HG03354 (cell line): ENCODE measurements around the gene OSBPL3.

ENCODE experiments used
- ATAC-seq: cut with Tn5 transposase; IDR thresholded peaks from one replicate; pipeline ENCODE4 v1.9.1; 2021; ENCODE audit warnings: mild to moderate bottlenecking; ENCODE audit not compliant: unreplicated experiment, poor library complexity, severe bottlenecking

The OSBPL3 gene

DNA sequence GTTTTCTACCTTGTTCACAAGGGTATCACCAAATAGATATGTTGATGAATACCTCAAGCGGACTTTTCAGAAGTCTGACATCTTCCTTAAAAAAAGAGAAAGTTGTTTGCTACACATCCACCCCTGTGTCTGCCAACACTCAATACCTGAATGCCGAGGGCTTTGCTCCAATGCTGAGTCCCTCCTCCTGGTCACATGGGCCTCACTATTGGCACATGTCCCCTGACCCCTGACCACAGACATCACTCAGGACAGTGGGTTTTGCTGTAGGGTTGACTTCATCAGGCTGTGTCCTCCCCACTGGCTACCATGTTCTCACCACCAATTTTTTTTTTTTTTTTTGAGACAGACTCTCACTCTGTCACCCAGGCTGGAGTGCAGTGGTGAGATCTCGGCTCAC is 76.4 kb downstream of the OSBPL3 start:
- ATAC-seq, result no peak

DNA sequence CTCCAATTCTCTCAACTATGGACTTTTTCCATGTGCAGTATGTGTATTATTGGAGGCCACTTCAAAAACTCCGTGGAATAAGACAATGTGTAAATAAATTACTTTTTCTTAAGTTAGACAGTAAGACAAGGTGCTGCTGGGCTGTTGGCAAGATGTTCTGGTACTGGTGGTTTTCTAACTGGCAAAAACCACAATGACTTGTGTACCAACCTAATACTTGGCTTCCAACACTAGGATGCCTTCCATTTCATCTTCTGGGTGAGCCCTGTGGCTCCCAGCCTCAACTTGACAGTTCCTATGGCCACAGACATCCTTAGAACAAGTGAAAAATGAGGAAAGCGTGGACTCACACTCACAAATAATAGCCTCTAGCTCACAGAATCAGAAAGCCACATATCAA is 77.0 kb downstream of the OSBPL3 start:
- no peak for ATAC-seq

DNA sequence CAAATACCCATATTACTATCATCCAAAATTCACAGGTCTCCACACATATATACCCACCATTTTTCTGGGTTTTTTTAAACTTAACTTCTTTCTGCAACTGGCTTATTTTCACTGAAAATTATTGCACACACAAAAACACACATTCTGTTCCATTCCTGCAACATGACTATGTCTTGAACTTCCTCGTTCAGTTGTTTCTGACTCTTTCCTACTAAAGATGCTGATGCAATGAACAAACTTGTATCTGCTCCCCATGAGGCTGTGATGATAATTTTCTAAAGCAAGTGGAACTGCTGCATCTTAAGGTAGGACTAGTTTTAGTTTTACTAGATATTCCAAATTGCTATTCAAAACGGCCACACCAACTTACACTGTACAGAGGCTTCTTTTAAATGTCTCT is 77.7 kb downstream of the OSBPL3 start:
- ATAC-seq, result no peak

DNA sequence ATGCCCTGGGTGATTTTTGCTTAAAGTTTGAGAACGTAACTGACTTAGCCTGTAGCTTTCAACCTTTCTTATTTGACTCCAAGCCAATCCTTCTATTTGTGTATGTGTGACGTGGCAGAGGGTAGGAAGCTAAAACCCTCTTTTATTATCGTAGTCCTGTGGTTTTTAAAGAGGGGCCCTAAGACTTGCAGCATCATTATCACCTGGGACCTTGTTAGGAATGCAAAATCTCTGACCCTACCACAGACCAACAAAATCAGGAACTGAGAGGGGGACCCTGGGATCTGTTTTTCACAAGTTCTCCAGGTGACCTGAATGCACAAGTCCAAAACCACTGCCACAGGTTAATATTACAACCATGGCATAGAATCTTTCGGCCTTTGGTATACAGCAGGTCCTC is 80.1 kb downstream of the OSBPL3 start:
- ATAC-seq, result peak; percentile 57

DNA sequence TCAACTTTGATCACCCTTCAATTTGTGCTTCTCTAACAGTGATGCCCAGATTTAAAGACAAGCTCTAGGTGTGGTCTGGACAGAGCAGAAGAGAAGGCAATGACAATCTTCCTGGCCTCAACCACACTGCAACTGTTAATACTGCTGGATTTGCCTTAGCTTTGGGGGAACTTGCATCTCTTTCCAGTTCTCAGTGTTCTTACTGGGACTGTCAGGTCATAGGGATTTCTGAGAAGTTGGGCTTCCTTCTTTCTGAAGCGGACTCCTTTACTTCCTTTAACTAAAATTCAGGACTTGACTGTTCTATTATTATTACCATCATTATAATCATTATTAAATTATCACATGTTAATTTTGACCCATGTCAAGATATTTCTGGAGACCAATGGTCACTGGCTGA is 80.8 kb downstream of the OSBPL3 start:
- ATAC-seq, result no peak

DNA sequence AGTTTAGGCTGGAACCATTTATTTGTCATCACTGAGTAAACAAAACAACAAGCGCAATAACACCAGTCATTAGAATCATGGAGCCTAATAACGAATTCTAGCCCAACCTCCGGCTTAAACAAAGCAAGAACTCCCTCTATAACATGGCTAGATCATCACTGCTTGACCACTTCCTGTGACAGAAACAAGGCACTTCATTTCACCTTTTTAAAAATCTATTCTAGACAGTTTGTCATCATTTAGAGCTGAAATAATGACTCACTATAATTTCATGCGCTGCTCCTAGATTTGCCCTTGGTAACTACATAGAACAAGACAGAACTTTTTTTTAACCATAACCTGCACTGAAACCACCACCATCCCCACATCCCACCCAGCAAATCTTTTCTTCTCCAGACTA is 81.3 kb downstream of the OSBPL3 start:
- no peak for ATAC-seq

DNA sequence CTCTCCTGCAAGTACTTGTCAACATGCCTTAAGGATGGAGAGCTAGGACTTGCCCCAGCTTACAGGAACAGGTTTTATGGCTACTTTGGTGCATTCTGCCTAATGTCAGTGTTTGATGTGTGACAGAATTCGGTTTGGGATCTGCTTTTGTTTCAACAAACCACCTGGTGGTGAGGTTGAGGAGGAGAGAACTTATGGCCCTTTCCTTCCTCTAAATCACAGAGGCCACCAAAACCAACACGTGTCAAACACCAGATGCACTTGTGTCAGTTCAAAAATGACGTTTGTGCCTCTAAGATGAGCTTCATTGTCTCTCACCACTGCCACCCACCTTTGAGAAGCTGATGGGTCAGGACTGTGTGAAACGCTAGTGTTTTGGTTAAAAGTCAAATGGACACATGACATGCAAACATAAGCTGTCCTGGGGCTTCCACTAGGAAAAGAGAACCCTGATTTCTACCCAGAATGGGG is 83.9 kb downstream of the OSBPL3 start:
- peak; percentile 69 for ATAC-seq

DNA sequence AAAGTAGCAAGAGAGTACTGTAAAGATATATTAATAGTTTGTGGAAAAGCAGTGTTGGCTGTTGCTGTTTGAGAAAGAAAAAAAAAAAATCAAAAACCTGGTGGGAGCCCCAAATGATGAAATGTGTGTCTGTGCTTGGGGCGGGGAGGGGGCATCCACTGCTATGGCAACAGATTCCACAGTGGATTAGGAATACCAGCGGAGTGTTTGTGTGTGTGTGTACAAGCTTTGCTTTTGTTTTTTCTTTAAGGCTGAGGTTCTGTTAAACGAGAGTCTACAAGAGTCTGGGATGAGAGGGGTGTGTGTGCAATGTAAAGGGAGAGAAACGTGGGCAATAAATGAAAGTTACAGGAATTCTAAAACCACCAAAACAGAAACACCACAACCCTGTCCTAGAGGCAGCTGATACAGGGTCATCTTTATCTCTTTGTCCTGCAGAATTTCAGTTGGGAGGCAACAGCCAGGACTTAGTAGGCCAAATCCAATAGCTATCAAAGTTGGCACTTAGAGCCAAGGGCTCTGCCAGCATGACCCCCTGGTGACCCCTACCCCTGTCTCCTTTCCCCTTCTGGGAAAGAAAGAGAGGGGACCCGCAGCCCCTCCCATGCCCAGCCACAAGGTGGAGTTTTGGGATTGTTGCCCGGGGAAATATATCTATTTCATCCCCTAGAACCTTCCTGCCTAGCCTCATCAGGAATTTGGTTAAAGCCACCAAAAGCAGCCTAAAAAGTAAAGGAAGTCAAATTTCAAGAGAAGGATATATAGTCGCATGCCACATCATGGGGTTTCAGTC is 85.4 kb downstream of the OSBPL3 start:
- no peak for ATAC-seq

DNA sequence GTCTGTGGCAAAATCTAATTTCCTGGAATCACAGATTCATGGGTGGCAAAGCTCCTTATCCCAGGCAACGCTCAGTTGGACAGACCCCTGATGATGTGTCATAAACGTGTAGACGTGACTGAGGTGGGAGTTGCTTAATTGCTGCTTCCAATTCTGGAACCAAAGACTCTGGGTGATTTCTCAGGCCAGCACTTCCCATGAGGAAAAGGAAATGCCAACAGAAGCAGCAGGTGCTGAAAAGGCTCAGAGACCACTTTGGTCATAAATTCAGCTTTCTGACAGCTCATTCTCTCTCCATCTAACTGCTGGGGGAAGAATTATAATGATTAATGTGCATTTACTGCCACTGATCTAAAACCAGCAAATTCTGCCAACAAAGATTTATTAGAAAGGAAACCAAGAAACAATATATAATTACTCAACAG is 88.7 kb downstream of the OSBPL3 start:
- ATAC-seq, result no peak

DNA sequence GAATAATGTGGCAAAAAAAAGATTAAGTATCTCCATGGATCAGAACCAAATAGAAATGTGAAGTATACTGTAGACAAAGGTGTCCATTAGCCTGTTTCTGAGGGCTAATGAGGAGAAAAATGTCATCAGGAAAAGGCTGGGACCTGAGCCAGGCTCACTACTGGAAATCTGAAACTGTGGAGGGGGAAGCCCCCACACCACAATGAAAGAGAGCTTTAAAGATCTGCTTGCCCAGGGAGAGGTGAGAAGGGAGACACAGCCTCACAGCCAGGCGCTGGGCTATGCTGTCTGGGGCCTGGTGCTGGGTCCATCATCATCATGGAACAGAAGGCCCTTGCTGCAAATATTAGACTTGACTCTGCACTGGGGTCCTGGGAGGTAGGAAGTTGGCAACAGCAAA is 90.4 kb downstream of the OSBPL3 start:
- ATAC-seq, result no peak

DNA sequence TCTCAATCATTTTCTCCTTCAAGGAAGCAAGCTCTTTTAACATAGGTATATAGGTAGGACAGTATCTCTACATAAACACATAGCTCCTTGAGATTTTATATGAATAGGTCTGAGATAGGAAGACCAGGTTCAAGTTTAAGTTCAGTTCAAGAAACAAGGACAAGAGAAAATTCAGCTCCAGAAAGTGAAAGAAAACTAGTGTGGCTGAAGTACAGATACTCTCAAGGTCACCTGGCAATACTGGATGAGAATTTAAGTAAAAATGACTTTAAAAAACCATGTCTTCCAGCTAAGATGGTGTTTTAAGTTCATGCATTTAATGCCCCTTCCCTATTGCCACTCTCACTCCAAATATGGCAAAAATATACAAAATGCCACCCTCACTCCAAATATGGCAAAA is 91.3 kb downstream of the OSBPL3 start:
- no peak for ATAC-seq

DNA sequence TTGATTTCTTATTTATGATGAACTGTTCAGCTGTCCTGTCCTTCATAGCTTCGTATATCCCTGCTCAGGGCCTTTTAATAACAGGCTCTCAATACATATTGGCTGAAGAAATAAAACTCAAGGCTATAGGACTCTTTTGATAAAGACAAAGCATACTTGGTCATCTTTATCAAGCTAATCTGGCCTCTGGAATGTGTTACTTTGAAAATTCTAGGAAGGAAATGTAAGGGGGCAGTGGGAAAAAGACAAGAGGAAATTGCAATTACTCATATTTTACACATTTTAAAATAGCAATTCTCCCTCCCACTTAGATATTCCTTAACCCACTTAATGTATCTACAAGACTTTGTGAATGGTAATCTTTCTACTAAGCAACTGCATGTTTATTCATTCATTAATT is 94.3 kb downstream of the OSBPL3 start:
- no peak for ATAC-seq

DNA sequence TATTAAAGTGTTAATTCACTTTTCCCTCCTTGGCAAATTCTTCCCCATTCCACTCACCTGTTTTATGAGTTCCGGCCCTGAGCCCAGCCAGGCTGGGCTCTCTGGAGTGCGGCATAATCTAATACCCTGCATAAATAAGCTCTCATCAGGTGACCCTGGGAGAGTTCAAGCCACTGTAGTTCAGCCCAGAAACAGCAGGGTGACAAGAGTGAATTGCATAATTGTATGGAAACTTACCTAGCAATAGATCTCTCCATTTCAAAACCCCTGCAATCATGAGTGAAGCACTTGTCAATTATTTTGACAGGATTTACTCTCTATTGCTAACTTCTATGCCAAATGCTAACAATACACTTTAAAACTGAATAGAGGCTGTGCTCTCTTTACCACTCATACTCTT is 94.7 kb downstream of the OSBPL3 start:
- ATAC-seq, result no peak

DNA sequence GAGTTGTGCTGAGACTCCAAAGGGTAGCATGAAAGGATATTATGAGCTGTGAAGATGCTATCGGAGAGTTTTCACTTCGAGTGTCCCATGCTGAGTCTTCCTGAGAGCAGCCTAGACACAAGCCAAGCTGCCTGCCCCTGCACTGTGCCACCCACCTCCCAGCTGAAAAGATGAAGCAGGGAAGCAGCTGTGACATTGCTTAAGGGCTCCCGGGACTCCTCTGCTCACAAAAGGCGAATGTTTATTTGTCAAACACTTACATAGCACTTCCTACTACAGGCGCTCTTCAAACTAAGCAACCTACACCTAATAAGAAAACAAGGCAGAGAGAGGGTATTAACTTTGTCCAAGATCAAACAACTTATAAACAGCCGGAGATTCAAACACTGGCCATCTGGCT is 95.6 kb downstream of the OSBPL3 start:
- no peak for ATAC-seq

DNA sequence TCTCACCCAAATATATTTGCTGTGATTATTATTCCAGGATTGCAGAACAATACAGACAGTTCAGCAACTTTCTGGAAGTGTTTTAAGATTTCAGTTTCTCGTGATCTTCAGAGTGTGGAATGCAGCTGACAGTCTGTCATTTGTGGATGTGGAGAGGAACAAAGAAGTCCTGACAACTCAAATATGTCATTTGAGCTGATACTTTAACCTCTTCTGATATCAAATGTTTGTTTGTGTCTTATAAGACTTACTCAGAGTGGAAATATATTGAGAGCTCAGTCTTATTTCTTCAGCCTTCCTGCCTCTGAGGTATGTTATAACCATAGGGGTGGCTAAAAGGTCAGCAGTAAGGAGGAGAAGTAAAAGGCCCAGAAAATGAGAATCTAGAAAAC is 96.4 kb downstream of the OSBPL3 start:
- no peak for ATAC-seq

DNA sequence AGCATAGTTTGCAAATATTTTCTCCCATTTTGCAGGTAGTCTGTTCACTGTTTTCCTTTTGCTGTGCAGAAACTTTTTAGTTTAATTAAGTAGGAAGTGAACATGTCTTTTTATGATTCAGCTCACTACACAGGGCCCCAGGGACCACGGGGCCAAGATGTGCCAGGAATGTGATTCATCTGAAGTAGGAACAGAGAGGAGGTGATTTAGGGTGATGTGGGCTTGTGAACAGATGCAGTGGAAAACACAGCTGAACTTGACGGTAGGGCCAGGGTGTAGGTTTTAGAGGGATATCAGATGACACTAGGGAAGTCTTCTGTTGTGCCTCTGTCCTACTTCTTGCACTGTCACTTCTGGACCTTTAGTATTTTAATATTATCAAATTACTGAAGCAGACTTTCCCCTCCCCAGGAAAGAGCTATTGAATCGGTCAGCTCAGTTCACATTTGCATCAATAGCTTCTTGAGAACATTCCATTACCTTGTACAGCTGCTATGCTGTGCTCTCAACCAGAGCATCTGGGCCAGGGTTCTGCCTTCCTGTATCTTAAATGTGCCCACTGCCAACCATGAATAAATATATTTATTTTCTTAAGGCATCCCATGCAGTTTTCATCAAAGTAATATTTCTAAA is 96.9 kb downstream of the OSBPL3 start:
- no peak for ATAC-seq

DNA sequence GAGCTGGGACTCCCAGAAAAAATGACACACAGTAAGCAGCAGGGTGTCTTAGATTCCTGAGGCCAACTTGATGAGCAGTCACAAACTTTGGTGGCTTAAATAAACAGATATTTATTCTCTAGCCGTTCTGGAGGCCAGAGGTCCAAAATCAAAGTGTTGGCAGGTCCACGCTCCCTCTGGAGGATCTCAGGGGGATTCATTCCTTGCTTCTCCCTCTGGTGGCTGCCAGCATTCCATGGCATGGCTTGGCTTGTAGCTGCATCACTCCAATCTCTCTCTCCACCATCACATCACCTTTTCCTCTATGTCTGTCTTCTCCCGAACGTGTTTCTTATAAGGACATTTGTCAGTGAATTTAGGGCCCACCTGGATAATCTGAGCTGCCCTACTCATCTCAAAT is 98.4 kb downstream of the OSBPL3 start:
- ATAC-seq, result no peak

DNA sequence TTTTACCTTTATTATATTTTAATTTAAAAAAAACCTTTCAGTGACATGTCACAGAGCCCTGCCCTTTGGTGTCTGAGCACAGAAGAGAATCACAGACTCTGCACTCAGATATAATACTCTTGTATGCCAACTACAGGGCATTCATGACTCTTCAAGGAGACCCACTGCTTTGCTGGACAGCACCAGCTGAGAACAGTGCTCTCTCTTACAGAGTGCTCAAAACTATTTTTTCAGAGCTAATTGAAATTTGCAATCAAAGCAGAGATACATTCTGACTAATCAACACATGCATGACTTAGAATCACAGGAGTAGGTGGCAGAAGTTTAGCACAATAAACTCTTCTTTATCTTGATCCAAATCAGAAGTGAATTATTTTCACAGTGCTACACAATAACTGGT is 99.1 kb downstream of the OSBPL3 start:
- ATAC-seq, result no peak

DNA sequence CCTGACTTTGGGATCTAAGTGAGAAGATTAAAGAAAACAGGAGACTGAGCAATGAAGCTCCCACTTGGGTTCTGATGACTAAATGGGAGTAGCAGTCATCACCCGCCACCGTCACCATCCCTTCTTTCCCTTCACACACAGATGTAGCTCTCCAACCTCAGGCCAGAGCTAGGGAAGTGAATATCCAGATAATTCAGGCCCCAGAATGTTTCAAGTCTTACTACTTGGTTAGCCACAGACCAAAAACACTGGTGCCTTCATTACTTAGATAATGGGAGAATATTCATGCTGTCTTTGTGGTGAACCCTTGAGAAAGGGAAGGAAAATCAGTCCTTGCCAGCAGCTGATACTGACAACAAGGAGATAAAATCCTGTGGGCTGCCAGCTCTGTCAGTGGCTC is 100.7 kb downstream of the OSBPL3 start:
- ATAC-seq, result no peak

DNA sequence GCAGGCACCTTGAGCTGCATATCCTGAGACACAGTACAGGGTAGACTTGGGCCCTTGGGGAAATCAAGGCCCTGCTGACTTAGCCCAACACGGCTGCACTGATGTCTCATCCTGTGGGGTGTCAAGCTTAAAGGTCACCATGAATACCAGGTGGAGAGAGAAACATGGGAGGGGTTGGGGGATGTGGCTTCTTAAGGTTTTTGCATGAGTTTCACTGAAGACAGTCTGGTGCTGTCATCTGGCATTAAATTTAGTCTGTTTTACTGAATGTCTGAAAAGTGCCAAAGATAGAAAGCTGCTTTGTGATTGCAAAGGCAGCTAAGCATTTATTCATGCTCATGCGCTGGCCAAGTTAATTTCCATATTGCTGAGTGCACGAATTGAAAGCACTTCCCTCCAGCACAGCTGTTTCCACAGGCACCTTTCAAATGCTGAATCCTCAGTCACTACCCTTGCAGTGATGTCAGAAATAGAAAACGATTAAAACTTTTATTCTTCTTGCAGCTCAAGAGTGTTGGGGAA is 102.1 kb downstream of the OSBPL3 start:
- peak; percentile 96 for ATAC-seq

DNA sequence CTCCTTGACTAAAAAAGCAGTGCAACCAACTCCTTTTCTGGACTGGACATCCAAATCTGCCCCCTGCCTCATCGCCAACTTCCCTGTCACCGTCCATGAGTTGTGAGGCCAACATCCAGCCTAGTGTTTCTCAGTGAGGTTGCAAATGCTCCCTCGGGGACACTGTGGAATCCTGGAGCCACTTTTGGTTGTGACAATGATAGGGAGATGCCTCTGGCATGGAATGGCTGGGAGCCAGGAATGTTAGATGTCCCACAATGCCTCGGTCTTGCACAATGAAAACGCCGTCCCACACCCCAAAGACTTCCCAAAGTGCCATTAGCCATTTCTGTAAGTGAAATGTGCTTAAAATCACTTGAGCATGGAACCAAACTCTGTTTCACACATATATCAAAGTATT is 105.2 kb downstream of the OSBPL3 start:
- no peak for ATAC-seq
